Right atrium auricular region (tissue), 2 donors: ENCODE data around the gene ISX. TPM values are rescaled to one million over a fixed set of nuclear protein-coding genes. Genes with fewer than 3 reads are reported as not detected.

ENCODE experiments used
- DNase-seq: peaks from one replicate; pipeline ENCODE4 v3.0.0-alpha.2; 2019; ENCODE audit warnings: low spot score
- H3K27ac ChIP-seq, 2 donors: fragments of 200-600 bp; sonication (generic); 1 replicate in 1 of 2; 2 replicates in 1 of 2; pipeline ENCODE4 v1.5.1; 2016 to 2019
- H3K27me3 ChIP-seq, 2 donors: fragments of 200-600 bp; sonication (generic); one replicate each; pipeline versions ENCODE4 v1.5.1 to v1.6.0; 2017 to 2019
- H3K36me3 ChIP-seq: fragments of 200-600 bp; sonication (generic); one replicate; pipeline ENCODE4 v1.5.1; 2016
- H3K4me1 ChIP-seq, 2 donors: fragments of 200-600 bp; sonication (generic); one replicate each; pipeline versions ENCODE4 v1.5.1 to v1.6.0; 2017 to 2019
- H3K4me3 ChIP-seq, 2 donors: fragments of 200-600 bp; sonication (generic); 1 replicate in 1 of 2; 2 replicates in 1 of 2; pipeline ENCODE4 v1.5.1; 2017 to 2019; ENCODE audit warnings: mild to moderate bottlenecking in 1 of 2, moderate library complexity in 1 of 2
- H3K9me3 ChIP-seq, 2 donors: fragments of 200-600 bp; sonication (generic); one replicate each; pipeline ENCODE4 v1.5.1; 2019
- total RNA-seq, 2 donors: library from RNA; depleted of rRNA; stranded (reverse); fragments of >200 nt; gene quantifications; one replicate each; pipeline ENCODE4 v1.1.0, GENCODE V29; 2016
- TF ChIP-seq, protein P1 (sequence below), 2 donors: fragments of 200-600 bp; sonication (generic); IDR thresholded peaks; one replicate each; pipeline ENCODE4 v1.5.1; 2019; ENCODE audit warnings: antibody characterized with exemption in 2 of 2

ISX gene
- total RNA-seq, 2 donors from 2014 or later, result not detected

DNA sequence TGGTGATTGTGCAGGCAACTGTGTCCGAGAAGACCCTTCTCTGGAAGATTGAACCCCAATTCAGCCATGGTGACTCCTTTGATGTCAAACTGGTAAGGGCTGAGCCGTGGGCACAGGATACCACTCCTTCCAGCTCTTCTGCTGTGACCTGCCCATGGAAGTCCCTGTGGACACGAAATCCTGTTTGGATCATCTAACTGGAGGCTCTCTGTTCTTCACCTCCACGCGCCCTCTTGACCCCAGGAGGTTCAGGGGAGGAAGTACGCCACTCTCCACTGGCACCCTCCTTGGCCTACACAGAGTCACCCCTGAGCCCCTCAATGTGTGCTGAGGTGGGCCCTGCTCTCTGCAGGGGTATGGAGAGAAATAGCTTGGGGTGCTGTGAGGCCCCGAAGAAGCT lies 810 bp downstream of the ISX start:
- Histone ChIP-seq H3K36me3 (no peaks in the 10 kb centered on the region), H3K27ac (no peak overlapping the region), H3K27me3 (no peaks in the 10 kb centered on the region), H3K9me3 (no peaks in the 10 kb centered on the region), H3K4me1 (no peaks in the 10 kb centered on the region), H3K4me3 (no peak overlapping the region)
- no peak for DNase-seq
- TF ChIP-seq, protein P1, sequence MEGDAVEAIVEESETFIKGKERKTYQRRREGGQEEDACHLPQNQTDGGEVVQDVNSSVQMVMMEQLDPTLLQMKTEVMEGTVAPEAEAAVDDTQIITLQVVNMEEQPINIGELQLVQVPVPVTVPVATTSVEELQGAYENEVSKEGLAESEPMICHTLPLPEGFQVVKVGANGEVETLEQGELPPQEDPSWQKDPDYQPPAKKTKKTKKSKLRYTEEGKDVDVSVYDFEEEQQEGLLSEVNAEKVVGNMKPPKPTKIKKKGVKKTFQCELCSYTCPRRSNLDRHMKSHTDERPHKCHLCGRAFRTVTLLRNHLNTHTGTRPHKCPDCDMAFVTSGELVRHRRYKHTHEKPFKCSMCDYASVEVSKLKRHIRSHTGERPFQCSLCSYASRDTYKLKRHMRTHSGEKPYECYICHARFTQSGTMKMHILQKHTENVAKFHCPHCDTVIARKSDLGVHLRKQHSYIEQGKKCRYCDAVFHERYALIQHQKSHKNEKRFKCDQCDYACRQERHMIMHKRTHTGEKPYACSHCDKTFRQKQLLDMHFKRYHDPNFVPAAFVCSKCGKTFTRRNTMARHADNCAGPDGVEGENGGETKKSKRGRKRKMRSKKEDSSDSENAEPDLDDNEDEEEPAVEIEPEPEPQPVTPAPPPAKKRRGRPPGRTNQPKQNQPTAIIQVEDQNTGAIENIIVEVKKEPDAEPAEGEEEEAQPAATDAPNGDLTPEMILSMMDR (IDR thresholded peaks at IDR 0.05), result no peak

DNA sequence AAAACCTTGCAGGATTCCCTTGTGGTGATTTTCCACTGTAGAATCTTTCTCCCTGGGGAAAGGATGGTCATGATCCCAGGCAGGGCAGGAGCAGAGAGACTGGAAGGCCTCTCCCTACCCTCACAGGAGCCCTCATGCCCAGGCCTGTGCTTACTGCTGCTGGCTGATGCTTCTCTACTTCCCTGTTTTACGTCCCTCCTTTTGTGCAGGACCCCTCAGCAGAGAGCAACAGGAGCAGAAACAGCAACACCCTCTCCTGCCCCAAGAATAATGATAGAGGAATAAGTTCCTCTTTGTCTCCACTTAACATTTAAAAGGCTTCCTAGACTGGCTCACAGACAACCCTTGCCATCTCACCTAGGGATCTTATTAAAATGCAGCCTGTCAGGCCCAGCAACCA lies 3.6 kb downstream of the ISX start:
- H3K9me3 ChIP-seq, result no peaks in the 10 kb centered on the region
- no peak overlapping the region for H3K27ac ChIP-seq
- no peaks in the 10 kb centered on the region for H3K27me3 ChIP-seq
- TF ChIP-seq, protein P1 (IDR thresholded peaks at IDR 0.05), result no peak
- no peaks in the 10 kb centered on the region for H3K4me1 ChIP-seq
- no peak overlapping the region for H3K4me3 ChIP-seq
- no peak for DNase-seq
- no peaks in the 10 kb centered on the region for H3K36me3 ChIP-seq

DNA sequence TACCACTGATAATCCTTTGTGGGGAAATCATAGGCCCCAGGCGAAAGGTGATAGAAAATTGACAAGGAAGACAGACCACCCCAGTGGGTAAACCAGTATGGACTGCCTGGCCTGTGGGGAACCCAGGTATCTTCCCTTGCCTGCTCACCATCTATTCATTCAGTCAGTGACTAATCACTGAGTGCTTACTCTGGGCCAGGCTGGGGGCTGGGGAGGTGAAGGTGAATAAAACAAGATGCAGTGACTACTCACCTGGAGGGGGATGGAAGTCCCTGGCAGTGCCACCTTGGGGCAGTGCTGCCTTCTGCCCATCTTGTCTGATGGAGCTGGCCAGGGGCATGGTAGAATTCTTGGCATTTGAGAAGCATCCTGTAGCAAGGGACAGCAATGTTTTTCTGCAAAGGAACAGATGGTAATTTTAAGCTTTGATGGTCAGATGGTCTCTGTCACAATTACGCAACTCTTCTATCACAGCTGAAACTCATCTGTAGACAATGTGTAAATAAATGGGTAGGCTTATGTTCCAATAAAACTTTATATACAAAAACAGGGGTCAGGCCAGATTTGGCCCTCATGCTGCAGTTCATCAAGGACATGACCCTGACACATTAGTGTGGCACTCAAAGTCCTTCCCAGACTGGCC lies 4.6 kb downstream of the ISX start:
- no peak overlapping the region for H3K27ac ChIP-seq
- H3K27me3 ChIP-seq, result no peaks in the 10 kb centered on the region
- H3K4me1 ChIP-seq, result no peaks in the 10 kb centered on the region
- no peak overlapping the region for H3K4me3 ChIP-seq
- TF ChIP-seq, protein P1 (IDR thresholded peaks at IDR 0.05), result no peak
- no peaks in the 10 kb centered on the region for H3K9me3 ChIP-seq
- H3K36me3 ChIP-seq, result no peaks in the 10 kb centered on the region
- DNase-seq, result no peak

DNA sequence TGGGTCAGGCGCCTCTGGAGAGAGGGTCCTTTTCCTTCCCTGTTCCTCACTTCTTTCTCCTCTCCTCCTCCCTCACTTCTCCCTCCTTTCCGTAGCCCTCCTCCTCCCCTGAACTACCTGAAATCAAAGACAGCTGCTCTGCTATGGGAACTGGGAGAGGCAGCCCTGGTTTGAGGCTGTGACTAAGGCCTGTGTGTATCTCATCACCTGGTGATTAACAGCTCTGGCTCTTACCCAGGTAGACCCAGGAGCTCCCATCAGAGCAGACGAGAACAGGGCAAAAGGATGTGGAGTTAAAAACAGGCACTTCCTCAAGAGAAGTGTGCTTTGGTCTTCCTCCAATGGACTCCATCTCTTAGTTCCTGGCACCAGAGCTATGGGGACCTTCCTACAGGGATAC lies 5.8 kb downstream of the ISX start:
- H3K4me1 ChIP-seq, result no peaks in the 10 kb centered on the region
- no peaks in the 10 kb centered on the region for H3K9me3 ChIP-seq
- TF ChIP-seq, protein P1 (IDR thresholded peaks at IDR 0.05), result no peak
- H3K27me3 ChIP-seq, result no peaks in the 10 kb centered on the region
- no peaks in the 10 kb centered on the region for H3K36me3 ChIP-seq
- H3K27ac ChIP-seq, result no peak overlapping the region
- DNase-seq, result no peak
- no peak overlapping the region for H3K4me3 ChIP-seq

DNA sequence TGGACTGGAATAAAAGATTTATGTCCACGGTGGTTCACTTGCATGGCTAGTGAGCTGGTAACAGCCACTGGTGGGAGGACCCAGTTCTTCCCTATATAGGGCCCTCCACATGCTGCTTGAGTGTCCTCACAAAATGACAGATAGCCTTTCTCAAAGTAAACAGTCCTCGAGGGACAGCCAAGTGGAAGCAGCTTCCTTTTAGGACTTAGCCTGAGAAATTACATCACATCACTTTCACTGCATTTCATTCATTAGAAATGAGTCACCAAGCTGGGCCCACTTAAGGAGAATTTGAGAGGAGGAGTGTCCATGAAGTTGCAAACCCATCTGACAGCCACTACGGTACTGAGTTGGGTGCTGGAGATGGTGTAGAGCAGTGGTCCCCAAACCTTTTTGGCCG lies 7.0 kb downstream of the ISX start:
- H3K4me3 ChIP-seq, result no peak overlapping the region
- H3K4me1 ChIP-seq, result no peaks in the 10 kb centered on the region
- DNase-seq, result no peak
- TF ChIP-seq, protein P1 (IDR thresholded peaks at IDR 0.05), result no peak
- H3K27me3 ChIP-seq, result no peaks in the 10 kb centered on the region
- no peaks in the 10 kb centered on the region for H3K9me3 ChIP-seq
- H3K27ac ChIP-seq, result no peak overlapping the region
- no peaks in the 10 kb centered on the region for H3K36me3 ChIP-seq

DNA sequence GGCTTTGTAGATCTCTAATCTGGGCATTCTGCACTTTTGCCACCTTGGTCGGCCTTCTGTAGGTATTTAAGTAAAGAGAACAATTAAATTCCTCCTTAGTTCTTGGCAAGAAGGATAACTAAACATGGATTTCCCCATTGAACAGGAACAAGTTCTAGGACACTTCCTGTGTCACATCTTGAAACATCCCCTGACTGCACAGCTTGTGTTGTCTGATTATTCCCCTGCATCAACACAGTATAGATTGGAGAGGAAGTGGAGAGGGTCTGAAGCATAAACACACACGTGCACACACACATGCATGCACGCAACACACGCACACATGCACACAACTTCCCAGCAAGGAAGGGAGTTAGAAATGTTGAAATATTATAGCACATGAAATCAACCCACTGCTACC lies 8.6 kb downstream of the ISX start:
- Histone ChIP-seq H3K9me3 (no peaks in the 10 kb centered on the region), H3K27me3 (no peaks in the 10 kb centered on the region), H3K27ac (no peak overlapping the region), H3K36me3 (no peaks in the 10 kb centered on the region), H3K4me3 (no peak overlapping the region), H3K4me1 (no peaks in the 10 kb centered on the region)
- TF ChIP-seq, protein P1 (IDR thresholded peaks at IDR 0.05), result no peak
- DNase-seq, result no peak
